ENCODE results near the gene ZNF678. TPM values are rescaled to one million over a fixed set of nuclear protein-coding genes. Genes with fewer than 3 reads are reported as not detected.
A peak's percentile ranks its signal among the peaks of the same experiment; 100 is the strongest.

Gene ZNF678
- polyA plus RNA-seq, 3 donors = 1.5 to 1.9 (median 1.7) TPM

- H3K27ac ChIP-seq (ENCODE audit: low read depth in 1 of 2, low read length in 2 of 2) = no peak overlapping the region
- H3K36me3 ChIP-seq (replicated peaks in 1 of 2; ENCODE audit: control insufficient read depth in 1 of 2, insufficient read depth in 2 of 2, low read length in 2 of 2) = no peaks in the 10 kb centered on the region
- no peaks in the 10 kb centered on the region for H3K27me3 ChIP-seq (ENCODE audit: control insufficient read depth in 2 of 2, insufficient read depth in 2 of 2, low read length in 2 of 2)
- no peak for DNase-seq
- peaks cover 22 to 62% (median 44%) of the 10 kb centered on the region in 7 donors for H3K9me3 Mint-ChIP-seq
- no peak overlapping the region for H2AFZ ChIP-seq (ENCODE audit: insufficient read depth, low read depth, low read length, poor library complexity, severe bottlenecking)
- 100% methylated on average over 1 of the region's 3 CpGs for WGBS (ENCODE audit: insufficient coverage)
- TF ChIP-seq, protein P1, sequence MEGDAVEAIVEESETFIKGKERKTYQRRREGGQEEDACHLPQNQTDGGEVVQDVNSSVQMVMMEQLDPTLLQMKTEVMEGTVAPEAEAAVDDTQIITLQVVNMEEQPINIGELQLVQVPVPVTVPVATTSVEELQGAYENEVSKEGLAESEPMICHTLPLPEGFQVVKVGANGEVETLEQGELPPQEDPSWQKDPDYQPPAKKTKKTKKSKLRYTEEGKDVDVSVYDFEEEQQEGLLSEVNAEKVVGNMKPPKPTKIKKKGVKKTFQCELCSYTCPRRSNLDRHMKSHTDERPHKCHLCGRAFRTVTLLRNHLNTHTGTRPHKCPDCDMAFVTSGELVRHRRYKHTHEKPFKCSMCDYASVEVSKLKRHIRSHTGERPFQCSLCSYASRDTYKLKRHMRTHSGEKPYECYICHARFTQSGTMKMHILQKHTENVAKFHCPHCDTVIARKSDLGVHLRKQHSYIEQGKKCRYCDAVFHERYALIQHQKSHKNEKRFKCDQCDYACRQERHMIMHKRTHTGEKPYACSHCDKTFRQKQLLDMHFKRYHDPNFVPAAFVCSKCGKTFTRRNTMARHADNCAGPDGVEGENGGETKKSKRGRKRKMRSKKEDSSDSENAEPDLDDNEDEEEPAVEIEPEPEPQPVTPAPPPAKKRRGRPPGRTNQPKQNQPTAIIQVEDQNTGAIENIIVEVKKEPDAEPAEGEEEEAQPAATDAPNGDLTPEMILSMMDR (IDR thresholded peaks at IDR 0.05) = no peak
- no peaks in the 10 kb centered on the region for H3K79me2 ChIP-seq (ENCODE audit: insufficient read depth, low read length)
- H4K20me1 ChIP-seq (ENCODE audit: insufficient read depth, low read length) = no peaks in the 10 kb centered on the region
- no peak overlapping the region for H3K4me2 ChIP-seq (replicated peaks; ENCODE audit: extremely low read depth, low read length, poor library complexity, severe bottlenecking)
- peaks cover 0 to 2% (median 1%) of the 10 kb centered on the region in 3 donors for H3K27me3 Mint-ChIP-seq (ENCODE audit: low read depth in 3 of 3)
- no peak overlapping the region for H3K27ac Mint-ChIP-seq
- no peaks in the 10 kb centered on the region for H3K4me1 Mint-ChIP-seq
- no peaks in the 10 kb centered on the region for H3K4me1 ChIP-seq (ENCODE audit: control insufficient read depth in 1 of 2, insufficient read depth in 2 of 2, low read length in 2 of 2)
- intact Hi-C loops (cut with micrococcal nuclease) = no loop called here
- H3K4me3 Mint-ChIP-seq = no peak overlapping the region
- no peak overlapping the region for H3K4me3 ChIP-seq (replicated peaks in 1 of 3; ENCODE audit: low read depth in 2 of 3, low read length in 3 of 3)
- no peaks in the 10 kb centered on the region for H3K36me3 Mint-ChIP-seq
- peaks cover 18 to 31% of the 10 kb centered on the region in 2 donors for H3K9me3 ChIP-seq (replicated peaks in 1 of 2; ENCODE audit: control insufficient read depth in 1 of 2, insufficient read depth in 1 of 2, low read length in 2 of 2)
- H3K9ac ChIP-seq (ENCODE audit: insufficient read depth, low read length, poor library complexity, severe bottlenecking) = no peak overlapping the region
Observed at GRCh38 chr1:227532019-227532619, 31.2 kb upstream of the ZNF678 start.

- no peak overlapping the region for H3K4me3 ChIP-seq (replicated peaks in 1 of 3; ENCODE audit: low read depth in 2 of 3, low read length in 3 of 3)
- no peaks in the 10 kb centered on the region for H3K36me3 ChIP-seq (replicated peaks in 1 of 2; ENCODE audit: control insufficient read depth in 1 of 2, insufficient read depth in 2 of 2, low read length in 2 of 2)
- H3K79me2 ChIP-seq (ENCODE audit: insufficient read depth, low read length) = no peaks in the 10 kb centered on the region
- Mint-ChIP-seq H3K27ac (peak overlapping the region in 1 of 7 donors; percentile 6), H3K36me3 (no peaks in the 10 kb centered on the region), H3K9me3 (peaks cover 0 to 9% (median 3%) of the 10 kb centered on the region in 7 donors), H3K4me1 (peaks cover 9% of the 10 kb centered on the region), H3K4me3 (no peak overlapping the region), H3K27me3 (ENCODE audit: low read depth in 3 of 3) (peaks cover 8 to 17% (median 9%) of the 10 kb centered on the region in 3 donors)
- DNase-seq = no peak
- intact Hi-C loops (cut with micrococcal nuclease) = no loop called here
- no peak overlapping the region for H3K4me2 ChIP-seq (replicated peaks; ENCODE audit: extremely low read depth, low read length, poor library complexity, severe bottlenecking)
- peaks cover 2 to 7% of the 10 kb centered on the region in 2 donors for H3K27me3 ChIP-seq (ENCODE audit: control insufficient read depth in 2 of 2, insufficient read depth in 2 of 2, low read length in 2 of 2)
- H4K20me1 ChIP-seq (ENCODE audit: insufficient read depth, low read length) = no peaks in the 10 kb centered on the region
- peaks cover 11 to 21% of the 10 kb centered on the region in 2 donors for H3K4me1 ChIP-seq (ENCODE audit: control insufficient read depth in 1 of 2, insufficient read depth in 2 of 2, low read length in 2 of 2)
- 87% methylated on average over 4 of the region's 5 CpGs for WGBS (ENCODE audit: insufficient coverage)
- H2AFZ ChIP-seq (ENCODE audit: insufficient read depth, low read depth, low read length, poor library complexity, severe bottlenecking) = no peak overlapping the region
- no peak overlapping the region for H3K27ac ChIP-seq (ENCODE audit: low read depth in 1 of 2, low read length in 2 of 2)
- no peaks in the 10 kb centered on the region for H3K9me3 ChIP-seq (replicated peaks in 1 of 2; ENCODE audit: control insufficient read depth in 1 of 2, insufficient read depth in 1 of 2, low read length in 2 of 2)
- no peak overlapping the region for H3K9ac ChIP-seq (ENCODE audit: insufficient read depth, low read length, poor library complexity, severe bottlenecking)
- TF ChIP-seq, protein P1 (IDR thresholded peaks at IDR 0.05) = no peak
Observed at GRCh38 chr1:227540170-227541098, 22.9 kb upstream of the ZNF678 start.
